CD4-positive, alpha-beta memory T cell (primary cell): ENCODE data around the gene HEATR3. TPM values are rescaled to one million over a fixed set of nuclear protein-coding genes. Genes with fewer than 3 reads are reported as not detected.
A peak's percentile ranks its signal among the peaks of the same experiment; 100 is the strongest.

ENCODE experiments used
- CTCF ChIA-PET: fragments of 350-600 bp; sonication (Branson Sonifier 250); formaldehyde crosslinking; loops from one replicate; lab custom pipeline; 2021; ENCODE audit warnings: inconsistent platforms; ENCODE audit not compliant: partially characterized antibody; lab: Charles Lee
- POLR2A ChIA-PET: fragments of 350-600 bp; sonication (Branson Sonifier 250); formaldehyde crosslinking; loops from one replicate; lab custom pipeline; 2021; ENCODE audit not compliant: partially characterized antibody; lab: Charles Lee
- DNase-seq, 5 donors: peaks; one replicate each; pipeline versions ENCODE4 v3.0.0 to v3.0.0-alpha.2; 2020 to 2022; ENCODE audit warnings: mixed read lengths in 1 of 5
- H3K27ac ChIP-seq: one replicate; pipeline ENCODE4 v1.7.0; 2013; ENCODE audit warnings: low read depth, low read length
- H3K27me3 ChIP-seq: 2 replicates; pipeline ENCODE4 v1.7.0; 2013; ENCODE audit warnings: mild to moderate bottlenecking, low read length, moderate library complexity; ENCODE audit not compliant: insufficient read depth
- H3K36me3 ChIP-seq: 2 replicates; pipeline ENCODE4 v1.7.0; 2013; ENCODE audit warnings: mild to moderate bottlenecking, low read length, moderate library complexity; ENCODE audit not compliant: insufficient read depth
- H3K4me1 ChIP-seq: 2 replicates; pipeline ENCODE4 v1.7.0; 2013; ENCODE audit warnings: mild to moderate bottlenecking, low read length, moderate library complexity; ENCODE audit not compliant: insufficient read depth
- H3K4me3 ChIP-seq, 2 donors: one replicate each; pipeline ENCODE4 v1.7.0; 2013; ENCODE audit warnings: low read length in 2 of 2, mild to moderate bottlenecking in 1 of 2
- H3K9me3 ChIP-seq, 2 donors: one replicate each; pipeline ENCODE4 v1.7.0; 2013; ENCODE audit warnings: low read length in 2 of 2, control low read depth in 1 of 2; ENCODE audit not compliant: control insufficient read depth in 1 of 2
- H3K27ac Mint-ChIP-seq, 7 donors: one replicate each; pipeline ENCODE4 v1.8.0; 2020 to 2021; ENCODE audit warnings: mixed read lengths in 7 of 7, mild to moderate bottlenecking in 6 of 7, inconsistent platforms in 3 of 7, moderate library complexity in 3 of 7
- H3K27me3 Mint-ChIP-seq, 2 donors: one replicate each; pipeline ENCODE4 v1.8.0; 2020 to 2021; ENCODE audit warnings: mixed read lengths in 2 of 2
- H3K36me3 Mint-ChIP-seq, 2 donors: one replicate each; pipeline ENCODE4 v1.8.0; 2020 to 2021; ENCODE audit warnings: mixed read lengths in 2 of 2, inconsistent platforms in 1 of 2, mild to moderate bottlenecking in 1 of 2
- H3K4me1 Mint-ChIP-seq, 4 donors: one replicate each; pipeline ENCODE4 v1.8.0; 2020 to 2021; ENCODE audit warnings: mixed read lengths in 4 of 4, mild to moderate bottlenecking in 1 of 4
- H3K4me3 Mint-ChIP-seq, 8 donors: one replicate each; pipeline ENCODE4 v1.8.0; 2020 to 2021; ENCODE audit warnings: mixed read lengths in 8 of 8, mild to moderate bottlenecking in 7 of 8, moderate library complexity in 6 of 8, inconsistent platforms in 3 of 8
- H3K9me3 Mint-ChIP-seq, 8 donors: one replicate each; pipeline ENCODE4 v1.8.0; 2020 to 2021; ENCODE audit warnings: mixed read lengths in 8 of 8, mild to moderate bottlenecking in 5 of 8, inconsistent platforms in 3 of 8, moderate library complexity in 1 of 8
- intact Hi-C: fragments of 100-400 bp; cut with micrococcal nuclease; formaldehyde crosslinking; loops from one replicate; pipeline ENCODE4 v1.15.1; 2023
- polyA plus RNA-seq, 2 donors: library from polyadenylated mRNA; unstranded; fragments of 300-500 nt; fragmentation: Illumina TruSeq; gene quantifications; one replicate each; pipeline ENCODE4 v1.2.3, GENCODE V29; 2021
- total RNA-seq, 2 experiments: library from RNA; stranded (reverse); gene quantifications; one replicate each; pipeline ENCODE4 v1.2.3, GENCODE V29; 2021

The HEATR3 gene
- total and polyA plus RNA-seq, 4 experiments from 2014 or later: 3.2 to 25.6 (median 13.1) TPM

- Histone ChIP-seq H3K4me1 (peaks cover 33% of the 10 kb centered on the region), H3K36me3 (peaks cover 7% of the 10 kb centered on the region), H3K4me3 (peak overlapping the region in 1 of 2 donors; percentile 98), H3K27me3 (no peaks in the 10 kb centered on the region), H3K27ac (no peak overlapping the region), H3K9me3 (no peaks in the 10 kb centered on the region)
- H3K27ac Mint-ChIP-seq: peak overlapping the region; percentile 77 to 95 (median 92)
- H3K9me3 Mint-ChIP-seq: no peaks in the 10 kb centered on the region
- ChIA-PET CTCF (interaction anchor here (2.3 to 3.1 kb wide), 2 partner anchors 40 to 145 kb away, joined by 14 to 23 read pairs; partner anchors contain the start of gene CNEP1R1), POLR2A (interaction anchor here (0.5 to 3.5 kb wide), 10 partner anchors 20 to 741 kb away, joined by 3 to 32 read pairs (median 4); partner anchors contain the start of genes BRD7, CNEP1R1 and TENT4B)
- no peaks in the 10 kb centered on the region for H3K27me3 Mint-ChIP-seq
- peaks cover 8 to 19% of the 10 kb centered on the region in 2 donors for H3K36me3 Mint-ChIP-seq
- intact Hi-C loops: loop anchor here (5.0 kb wide), 3 partner anchors 147 to 677 kb away; partner anchors contain the start of genes BRD7 and CYLD
- peaks cover 25 to 44% (median 34%) of the 10 kb centered on the region in 4 donors for H3K4me1 Mint-ChIP-seq
- peak overlapping the region; percentile 84 to 91 (median 90) for H3K4me3 Mint-ChIP-seq
- no peak for DNase-seq
Observed at GRCh38 chr16:50065241-50065623, 538 bp upstream of the HEATR3 start.

DNA sequence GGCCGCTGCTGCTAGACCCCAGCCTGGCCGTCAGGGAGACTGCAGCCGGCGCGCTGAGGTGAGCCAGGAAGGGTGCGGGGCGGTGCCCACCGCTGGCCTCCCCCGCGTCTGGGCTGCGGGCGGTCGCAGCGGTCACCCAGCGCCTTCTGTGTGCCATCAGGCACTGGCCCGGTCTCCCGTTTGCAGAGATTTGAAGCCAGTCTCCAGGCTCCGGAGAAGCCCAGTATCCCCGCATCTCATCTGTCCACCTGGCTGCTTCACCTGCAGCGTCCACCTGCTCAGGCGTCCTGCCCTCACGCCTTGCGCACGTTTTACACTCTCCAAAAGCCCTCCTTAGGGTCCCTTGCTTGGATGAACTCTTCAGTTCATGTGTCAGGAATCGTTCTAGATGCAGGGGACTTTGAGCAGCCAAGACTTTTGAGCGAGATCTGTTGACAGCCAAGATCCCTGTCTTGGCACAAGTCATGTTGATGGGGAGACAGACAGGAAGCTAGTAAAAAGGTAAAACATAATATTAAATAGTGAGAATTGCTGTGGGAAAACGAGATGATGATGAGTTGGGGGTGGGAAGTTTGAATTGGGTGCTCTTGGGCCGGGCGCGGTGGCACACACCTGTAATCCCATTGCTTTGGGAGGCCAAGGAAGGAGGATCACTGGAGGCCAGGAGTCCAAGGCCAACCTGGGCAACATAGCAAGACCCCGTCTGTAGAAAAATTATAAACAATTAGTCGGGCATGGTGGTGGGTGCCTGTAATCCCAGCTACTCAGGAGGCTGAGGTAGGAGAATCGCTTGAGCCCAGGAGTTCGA, 916 bp downstream of the HEATR3 start:
- peak overlapping the region; percentile 90 to 97 (median 93) for H3K4me3 Mint-ChIP-seq
- no peak for DNase-seq
- peak overlapping the region; percentile 70 to 96 (median 90) for H3K27ac Mint-ChIP-seq
- peaks cover 13 to 28% of the 10 kb centered on the region in 2 donors for H3K36me3 Mint-ChIP-seq
- Histone ChIP-seq H3K4me1 (peaks cover 33% of the 10 kb centered on the region), H3K27me3 (no peaks in the 10 kb centered on the region), H3K27ac (peak overlapping the region; percentile 79), H3K9me3 (no peaks in the 10 kb centered on the region), H3K4me3 (peak overlapping the region; percentile 82 to 98), H3K36me3 (peaks cover 16% of the 10 kb centered on the region)
- ChIA-PET POLR2A (interaction anchor here (0.9 to 3.5 kb wide), 7 partner anchors 21 to 272 kb away, joined by 3 to 32 read pairs (median 5); partner anchors contain the start of genes CNEP1R1 and TENT4B), CTCF (interaction anchor here (1.3 to 3.2 kb wide), 7 partner anchors 10 to 598 kb away, joined by 3 to 23 read pairs (median 14); partner anchors contain the start of gene CNEP1R1)
- H3K4me1 Mint-ChIP-seq: peaks cover 30 to 52% (median 37%) of the 10 kb centered on the region in 4 donors
- intact Hi-C loops: loop anchor here (1.0 to 5.0 kb wide), 6 partner anchors 41 to 740 kb away; partner anchors contain the start of genes BRD7, CNEP1R1 and CYLD
- no peaks in the 10 kb centered on the region for H3K9me3 Mint-ChIP-seq
- no peaks in the 10 kb centered on the region for H3K27me3 Mint-ChIP-seq

DNA sequence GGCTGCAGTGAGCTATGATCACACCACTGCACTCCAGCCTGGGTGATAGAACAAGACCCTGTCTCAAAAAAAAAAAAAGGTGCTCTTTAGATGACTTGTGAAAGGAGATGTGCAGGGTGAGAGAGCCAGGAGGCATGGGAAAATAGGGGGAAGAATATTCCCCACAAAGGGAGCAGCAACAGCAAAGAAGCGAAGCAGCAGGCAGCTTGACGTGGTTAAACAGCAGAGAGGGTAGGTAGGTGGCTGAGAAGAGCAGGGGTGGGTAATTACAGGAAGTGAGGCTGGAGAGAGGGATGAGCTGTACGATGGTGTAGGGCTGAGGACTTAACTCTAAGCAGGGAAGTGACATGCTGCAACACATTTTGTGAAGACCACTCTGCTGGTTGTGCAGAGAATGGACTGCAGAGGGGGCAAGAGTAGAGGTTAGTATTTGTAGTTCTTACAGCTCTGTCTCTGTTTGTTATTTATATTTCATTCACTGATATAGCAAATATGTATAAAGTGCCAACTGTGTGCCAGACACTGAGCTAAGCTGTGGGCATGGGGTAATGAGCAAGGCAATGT, 1.6 kb downstream of the HEATR3 start:
- no peaks in the 10 kb centered on the region for H3K9me3 ChIP-seq
- Mint-ChIP-seq H3K27me3 (no peaks in the 10 kb centered on the region), H3K4me3 (peak overlapping the region; percentile 90 to 97 (median 93)), H3K27ac (peak overlapping the region; percentile 38 to 97 (median 85)), H3K9me3 (no peaks in the 10 kb centered on the region), H3K4me1 (peaks cover 31 to 54% (median 40%) of the 10 kb centered on the region in 4 donors), H3K36me3 (peaks cover 16 to 32% of the 10 kb centered on the region in 2 donors)
- DNase-seq: peak in 4 of 5 donors; percentile 19 to 42 (median 26)
- peaks cover 16% of the 10 kb centered on the region for H3K36me3 ChIP-seq
- H3K27ac ChIP-seq: no peak overlapping the region
- POLR2A ChIA-PET: interaction anchor here (3.4 to 3.5 kb wide), 2 partner anchors 42 to 85 kb away, joined by 23 to 32 read pairs; partner anchors contain the start of genes CNEP1R1 and TENT4B
- peaks cover 33% of the 10 kb centered on the region for H3K4me1 ChIP-seq
- intact Hi-C loops: loop anchor here (1.0 to 5.0 kb wide), 4 partner anchors 145 to 739 kb away; partner anchors contain the start of genes BRD7 and CYLD
- CTCF ChIA-PET: interaction anchor here (1.3 to 3.2 kb wide), 6 partner anchors 10 to 598 kb away, joined by 3 to 23 read pairs (median 10); partner anchors contain the start of gene CNEP1R1
- no peaks in the 10 kb centered on the region for H3K27me3 ChIP-seq
- H3K4me3 ChIP-seq: peak overlapping the region; percentile 27 to 98

DNA sequence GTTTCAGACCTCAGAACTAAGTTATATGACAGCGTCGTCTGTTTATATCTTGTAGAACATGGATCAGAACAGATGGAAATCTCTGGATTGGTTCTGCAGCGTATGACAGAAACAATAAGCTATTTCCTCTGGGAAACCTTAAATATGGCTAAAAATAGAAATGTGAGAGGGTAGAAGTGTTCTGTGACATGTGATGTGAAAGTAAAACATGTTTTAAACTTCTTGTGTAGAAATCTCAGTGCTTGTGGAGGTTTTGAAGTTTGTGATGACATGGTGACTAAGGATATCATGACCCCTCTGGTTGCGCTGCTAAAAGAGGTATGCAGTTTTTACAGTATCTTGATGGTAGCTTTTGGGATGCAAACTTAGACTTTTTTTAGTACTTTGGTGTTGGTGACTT, 2.8 kb downstream of the HEATR3 start:
- CTCF ChIA-PET: interaction anchor here (0.6 to 3.2 kb wide), 4 partner anchors 20 to 597 kb away, joined by 3 to 22 read pairs (median 10); partner anchors contain the start of gene CNEP1R1
- Mint-ChIP-seq H3K27ac (no peak overlapping the region), H3K4me3 (peak overlapping the region in 6 of 8 donors; percentile 14 to 52 (median 36)), H3K4me1 (peaks cover 36 to 60% (median 46%) of the 10 kb centered on the region in 4 donors), H3K27me3 (no peaks in the 10 kb centered on the region), H3K9me3 (no peaks in the 10 kb centered on the region), H3K36me3 (peaks cover 17 to 38% of the 10 kb centered on the region in 2 donors)
- intact Hi-C loops: loop anchor here (5.0 kb wide), 3 partner anchors 144 to 674 kb away; partner anchors contain the start of genes BRD7 and CYLD
- peaks cover 33% of the 10 kb centered on the region for H3K4me1 ChIP-seq
- H3K36me3 ChIP-seq: peaks cover 16% of the 10 kb centered on the region
- H3K27me3 ChIP-seq: no peaks in the 10 kb centered on the region
- POLR2A ChIA-PET: interaction anchor here (0.6 kb wide), 1 partner anchor 45 kb away, joined by 3 read pairs; no protein-coding TSS in a partner anchor
- DNase-seq: no peak
- H3K9me3 ChIP-seq: no peaks in the 10 kb centered on the region
- no peak overlapping the region for H3K4me3 ChIP-seq
- H3K27ac ChIP-seq: no peak overlapping the region

GRCh38 chr16:50069060-50069459, 3.3 kb downstream of the HEATR3 start:
- H3K36me3 Mint-ChIP-seq: peaks cover 17 to 41% of the 10 kb centered on the region in 2 donors
- peaks cover 33% of the 10 kb centered on the region for H3K4me1 ChIP-seq
- no peaks in the 10 kb centered on the region for H3K9me3 ChIP-seq
- H3K27me3 Mint-ChIP-seq: no peaks in the 10 kb centered on the region
- H3K27me3 ChIP-seq: no peaks in the 10 kb centered on the region
- H3K4me3 Mint-ChIP-seq: peak overlapping the region in 1 of 8 donors; percentile 52
- no peak overlapping the region for H3K4me3 ChIP-seq
- no peak for DNase-seq
- H3K36me3 ChIP-seq: peaks cover 16% of the 10 kb centered on the region
- no peak overlapping the region for H3K27ac Mint-ChIP-seq
- peaks cover 37 to 60% (median 46%) of the 10 kb centered on the region in 4 donors for H3K4me1 Mint-ChIP-seq
- ChIA-PET CTCF (interaction anchor here (0.6 to 3.2 kb wide), 5 partner anchors 19 to 597 kb away, joined by 3 to 22 read pairs (median 4); partner anchors contain the start of gene CNEP1R1), POLR2A (interaction anchor here (0.6 to 1.1 kb wide), 2 partner anchors 44 to 45 kb away, joined by 3 read pairs; partner anchors contain the start of gene CNEP1R1)
- intact Hi-C loops: loop anchor here (5.0 kb wide), 3 partner anchors 143 to 673 kb away; partner anchors contain the start of genes BRD7 and CYLD
- no peaks in the 10 kb centered on the region for H3K9me3 Mint-ChIP-seq
- H3K27ac ChIP-seq: no peak overlapping the region

- peaks cover 24 to 46% of the 10 kb centered on the region in 2 donors for H3K36me3 Mint-ChIP-seq
- Histone ChIP-seq H3K27ac (no peak overlapping the region), H3K9me3 (no peaks in the 10 kb centered on the region), H3K27me3 (no peaks in the 10 kb centered on the region), H3K4me3 (no peak overlapping the region), H3K4me1 (peaks cover 26% of the 10 kb centered on the region), H3K36me3 (peaks cover 16% of the 10 kb centered on the region)
- no peak overlapping the region for H3K4me3 Mint-ChIP-seq
- CTCF ChIA-PET: interaction anchor here (1.0 kb wide), 1 partner anchor 46 kb away, joined by 4 read pairs; the partner anchor contains the start of gene CNEP1R1
- H3K4me1 Mint-ChIP-seq: peaks cover 31 to 50% (median 41%) of the 10 kb centered on the region in 4 donors
- intact Hi-C loops: no loop called here
- no peak overlapping the region for H3K27ac Mint-ChIP-seq
- H3K27me3 Mint-ChIP-seq: no peaks in the 10 kb centered on the region
- DNase-seq: no peak
- no peaks in the 10 kb centered on the region for H3K9me3 Mint-ChIP-seq
- POLR2A ChIA-PET: no interaction called here
Observed at GRCh38 chr16:50071075-50071671, 5.4 kb downstream of the HEATR3 start.
